AG04450 (cell line): ENCODE measurements around the gene FAM228A. TPM values are rescaled to one million over a fixed set of nuclear protein-coding genes. Genes with fewer than 3 reads are reported as not detected.

Experiments
- CTCF ChIA-PET: fragments of 300-600, 350-600 bp; formaldehyde crosslinking; extraction: SDS; loops from one replicate; lab custom pipeline; 2022; ENCODE audit warnings: antibody characterized with exemption, inconsistent platforms; lab: Charles Lee
- POLR2A ChIA-PET: fragments of 350-600 bp; formaldehyde crosslinking; extraction: SDS; loops from one replicate; lab custom pipeline; 2021; ENCODE audit warnings: antibody characterized with exemption, inconsistent platforms; lab: Yijun Ruan, JAX
- DNase-seq: peaks from one replicate; pipeline ENCODE4 v3.0.0-alpha.2; 2011; ENCODE audit warnings: low read depth, low spot score
- H3K27ac ChIP-seq: one replicate; pipeline ENCODE4 v1.5.1; 2012; ENCODE audit warnings: low read depth, low read length, control low read depth
- H3K27me3 ChIP-seq: one replicate; pipeline ENCODE4 v1.6.0; 2012; ENCODE audit warnings: low read length; ENCODE audit not compliant: control insufficient read depth, insufficient read depth
- H3K4me3 ChIP-seq: 2 replicates; pipeline ENCODE4 v1.5.1; 2011; ENCODE audit warnings: mild to moderate bottlenecking, low read depth, low read length, control low read depth
- H3K9me3 ChIP-seq: 2 replicates; pipeline ENCODE4 v1.5.1; 2012; ENCODE audit warnings: low read length; ENCODE audit not compliant: control insufficient read depth, insufficient read depth
- polyA plus RNA-seq: library from polyadenylated mRNA; depleted of rRNA; stranded (reverse); fragments of >200 nt; gene quantifications from 2 replicates; pipeline ENCODE4 v1.2.3, GENCODE V29; 2011; rRNA removed
- TF ChIP-seq, protein P1 (sequence below): IDR thresholded peaks from 2 replicates; pipeline ENCODE4 v1.5.1; 2011; ENCODE audit warnings: low read depth, low read length, control low read depth, inconsistent platforms

The FAM228A gene
- polyA plus RNA-seq, 1 experiment = 0.07 TPM

DNA sequence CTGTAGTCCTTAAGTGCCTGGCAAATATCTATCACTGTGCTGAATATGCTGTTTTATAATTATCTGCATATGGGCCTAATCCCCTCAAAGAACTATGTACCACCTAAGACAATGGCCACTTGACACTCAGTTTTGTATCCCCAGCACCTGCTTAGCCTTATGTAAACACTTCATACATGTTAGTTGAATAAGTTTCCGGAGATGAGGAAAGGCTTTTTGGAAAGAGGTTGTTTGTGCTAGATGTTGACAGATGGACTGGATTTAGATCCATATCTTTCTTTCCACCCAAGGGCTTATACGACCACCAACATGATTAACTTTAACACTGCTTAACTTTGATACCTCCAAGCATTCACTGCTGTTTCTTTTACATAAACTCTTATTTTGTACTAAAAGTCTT is 63.3 kb downstream of the FAM228A start:
- Histone ChIP-seq H3K27me3 (no peaks in the 10 kb centered on the region), H3K27ac (no peak overlapping the region), H3K4me3 (no peak overlapping the region), H3K9me3 (no peaks in the 10 kb centered on the region)
- TF ChIP-seq, protein P1, sequence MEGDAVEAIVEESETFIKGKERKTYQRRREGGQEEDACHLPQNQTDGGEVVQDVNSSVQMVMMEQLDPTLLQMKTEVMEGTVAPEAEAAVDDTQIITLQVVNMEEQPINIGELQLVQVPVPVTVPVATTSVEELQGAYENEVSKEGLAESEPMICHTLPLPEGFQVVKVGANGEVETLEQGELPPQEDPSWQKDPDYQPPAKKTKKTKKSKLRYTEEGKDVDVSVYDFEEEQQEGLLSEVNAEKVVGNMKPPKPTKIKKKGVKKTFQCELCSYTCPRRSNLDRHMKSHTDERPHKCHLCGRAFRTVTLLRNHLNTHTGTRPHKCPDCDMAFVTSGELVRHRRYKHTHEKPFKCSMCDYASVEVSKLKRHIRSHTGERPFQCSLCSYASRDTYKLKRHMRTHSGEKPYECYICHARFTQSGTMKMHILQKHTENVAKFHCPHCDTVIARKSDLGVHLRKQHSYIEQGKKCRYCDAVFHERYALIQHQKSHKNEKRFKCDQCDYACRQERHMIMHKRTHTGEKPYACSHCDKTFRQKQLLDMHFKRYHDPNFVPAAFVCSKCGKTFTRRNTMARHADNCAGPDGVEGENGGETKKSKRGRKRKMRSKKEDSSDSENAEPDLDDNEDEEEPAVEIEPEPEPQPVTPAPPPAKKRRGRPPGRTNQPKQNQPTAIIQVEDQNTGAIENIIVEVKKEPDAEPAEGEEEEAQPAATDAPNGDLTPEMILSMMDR = no peak
- ChIA-PET CTCF (no interaction called here), POLR2A (no interaction called here)
- no peak for DNase-seq

DNA sequence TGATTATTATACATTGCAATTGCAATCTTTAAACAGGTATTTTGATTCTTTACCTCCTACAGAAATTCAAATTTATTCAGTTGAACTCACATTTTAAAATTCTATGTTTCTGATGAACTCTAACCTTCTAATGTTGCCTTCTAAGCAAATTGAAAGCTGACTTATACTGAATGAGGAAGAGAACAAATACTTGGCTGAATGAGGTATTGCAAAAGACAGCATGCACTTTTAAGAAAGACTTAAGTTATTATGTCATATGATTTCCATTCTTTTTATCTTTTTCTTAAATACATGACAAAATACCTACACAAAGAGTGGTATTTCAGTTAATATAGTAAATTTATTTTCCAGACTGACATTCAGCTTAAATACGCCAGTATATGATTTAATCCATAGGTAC is 64.7 kb downstream of the FAM228A start:
- H3K9me3 ChIP-seq = no peaks in the 10 kb centered on the region
- ChIA-PET CTCF (no interaction called here), POLR2A (no interaction called here)
- H3K27ac ChIP-seq = no peak overlapping the region
- TF ChIP-seq, protein P1 = no peak
- no peak overlapping the region for H3K4me3 ChIP-seq
- DNase-seq = no peak
- H3K27me3 ChIP-seq = no peaks in the 10 kb centered on the region

Other genes with a start within 250 kb of the FAM228A start
- 4.5 and 6.0 TPM in 2 replicates for gene ATAD2B, start 247.9 kb upstream of the FAM228A start, polyA plus RNA-seq
- gene UBXN2A, start 234.6 kb upstream of the FAM228A start, polyA plus RNA-seq = 9.0 and 13.1 TPM in 2 replicates
- gene MFSD2B, start 165.0 kb upstream of the FAM228A start, polyA plus RNA-seq = 0.05 TPM in 1 of 2 replicates, not detected in the other
- gene WDCP, start 127.7 kb upstream of the FAM228A start, polyA plus RNA-seq = 13.6 and 16.1 TPM in 2 replicates
- gene FKBP1B, start 125.3 kb upstream of the FAM228A start, polyA plus RNA-seq = 19.4 and 19.7 TPM in 2 replicates
- 209 and 272 TPM in 2 replicates for gene SF3B6, start 98.7 kb upstream of the FAM228A start, polyA plus RNA-seq
- 44.6 and 55.2 TPM in 2 replicates for gene TP53I3, start 90.2 kb upstream of the FAM228A start, polyA plus RNA-seq
- 0.31 and 0.52 TPM in 2 replicates for gene PFN4, start 51.7 kb upstream of the FAM228A start, polyA plus RNA-seq
- gene FAM228B, start 51.6 kb upstream of the FAM228A start, polyA plus RNA-seq = 4.1 and 7.6 TPM in 2 replicates
- gene ITSN2, start 185.5 kb downstream of the FAM228A start, polyA plus RNA-seq = 22.4 and 27.3 TPM in 2 replicates